HG03060 (cell line): Measurements from ENCODE around the gene TEDDM1.
"Not testable (repeated sequence)": the region's sequence is repeated elsewhere in the genome, so short reads cannot be mapped to it uniquely, and the experiment has no call there.

Source experiments
- ATAC-seq: cut with Tn5 transposase; IDR thresholded peaks from one replicate; pipeline ENCODE4 v1.9.1; 2021; ENCODE audit warnings: low read depth, moderate number of reproducible peaks; ENCODE audit not compliant: unreplicated experiment

Gene TEDDM1

DNA sequence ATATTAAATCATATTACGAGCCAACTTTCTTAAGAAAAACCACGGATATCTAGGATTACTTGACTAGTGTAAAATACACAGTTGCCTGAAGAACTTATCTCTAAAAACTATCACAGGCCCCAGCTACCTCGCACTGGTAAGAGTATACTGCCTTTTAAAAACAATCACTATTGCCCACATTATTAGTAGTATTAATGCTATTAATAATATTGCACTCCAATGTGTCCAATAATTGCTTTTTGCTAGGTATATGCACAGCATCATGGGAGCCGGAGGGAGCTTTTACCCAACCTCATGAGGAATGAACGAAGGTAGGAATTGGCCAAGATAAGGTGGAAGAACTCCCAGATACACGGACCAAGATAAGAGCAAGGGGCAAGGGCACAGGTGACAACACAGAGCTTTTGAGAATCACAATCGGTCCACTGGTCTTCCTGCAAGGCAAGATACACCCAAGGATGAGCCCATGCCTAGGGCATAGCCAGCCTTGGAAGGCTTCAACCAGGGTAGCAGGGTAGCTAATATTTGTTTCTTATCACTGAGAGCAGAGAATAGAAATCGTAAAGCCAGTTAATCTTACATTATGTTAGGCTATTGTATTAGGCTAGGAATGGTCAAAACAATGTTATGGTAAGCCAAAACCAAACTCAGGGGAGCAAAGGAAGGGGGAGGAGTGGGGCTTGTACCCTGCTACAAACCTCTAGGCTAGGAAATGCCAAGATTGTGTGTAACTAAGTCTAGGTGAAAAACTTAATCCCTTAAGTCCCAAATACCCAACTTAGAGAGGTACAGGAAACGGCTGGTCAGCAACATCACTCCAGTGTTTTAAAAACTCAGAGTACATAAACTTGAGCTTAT is 18.3 kb downstream of the TEDDM1 start:
- no peak for ATAC-seq

DNA sequence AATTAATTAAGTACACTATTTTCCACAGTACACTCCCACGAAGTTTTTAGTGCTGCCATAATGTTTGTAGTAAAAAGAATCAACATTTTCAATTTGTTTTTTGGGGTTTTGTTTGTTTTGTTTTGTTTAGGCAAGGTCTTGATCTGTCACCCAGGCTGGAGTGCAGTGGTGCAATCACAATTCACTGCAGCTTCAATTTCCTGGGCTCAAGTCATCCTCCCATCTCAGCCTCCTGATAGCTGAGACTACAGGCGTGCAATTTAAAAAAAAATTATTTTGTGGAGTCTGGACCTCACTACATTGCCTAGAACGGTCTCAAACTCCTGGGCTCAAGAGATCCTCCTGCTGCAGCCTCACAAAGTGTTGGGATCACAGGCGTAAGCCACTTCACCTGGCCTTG is 20.3 kb downstream of the TEDDM1 start:
- no peak for ATAC-seq

DNA sequence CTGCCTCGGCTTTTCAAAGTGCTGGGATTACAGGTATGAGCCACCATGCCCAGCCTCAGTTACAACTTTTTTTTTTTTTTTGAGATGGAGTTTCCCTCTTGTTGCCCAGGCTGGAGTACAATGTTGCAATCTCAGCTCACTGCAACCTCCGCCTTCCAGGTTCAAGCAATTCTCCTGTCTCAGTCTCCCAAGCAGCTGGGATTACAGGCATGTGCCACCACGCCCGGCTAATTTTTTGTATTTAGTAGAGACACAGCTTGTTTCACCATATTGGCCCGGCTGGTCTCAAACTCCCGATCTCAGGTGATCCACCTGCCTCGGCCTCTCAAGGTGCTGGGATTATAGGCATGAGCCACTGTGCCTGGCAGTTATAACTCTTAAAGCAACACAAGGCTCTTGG is 20.7 kb downstream of the TEDDM1 start:
- not testable (repeated sequence) for ATAC-seq

DNA sequence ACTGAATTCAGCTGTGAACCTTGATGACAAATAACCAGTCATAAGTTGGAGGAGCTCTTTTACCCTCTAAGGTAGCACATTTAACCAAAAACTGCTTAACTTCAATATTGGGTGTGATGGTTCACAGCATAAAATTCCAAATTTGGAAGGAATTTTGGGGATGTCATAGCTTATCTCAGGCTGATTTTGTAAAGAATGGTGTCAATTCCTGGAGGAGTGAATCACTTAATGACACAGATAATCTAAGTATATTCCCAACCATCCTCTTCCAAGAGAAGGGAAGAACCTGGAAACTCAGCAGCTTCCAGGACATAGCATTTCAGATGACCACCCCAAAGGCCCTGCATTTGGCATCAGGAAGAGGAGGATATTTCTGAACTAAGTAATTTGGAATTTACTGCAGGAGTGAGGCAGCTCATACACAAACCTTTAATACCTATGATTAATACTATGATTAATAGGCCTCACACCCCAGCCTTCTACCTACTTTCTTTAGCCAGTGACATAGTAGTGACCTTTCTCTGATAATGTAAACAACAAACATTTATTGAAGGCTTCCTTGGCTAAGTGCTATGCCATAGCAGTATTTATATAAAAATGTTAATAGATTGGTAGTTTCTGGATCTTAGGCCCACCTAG is 23.4 kb downstream of the TEDDM1 start:
- ATAC-seq = no peak

DNA sequence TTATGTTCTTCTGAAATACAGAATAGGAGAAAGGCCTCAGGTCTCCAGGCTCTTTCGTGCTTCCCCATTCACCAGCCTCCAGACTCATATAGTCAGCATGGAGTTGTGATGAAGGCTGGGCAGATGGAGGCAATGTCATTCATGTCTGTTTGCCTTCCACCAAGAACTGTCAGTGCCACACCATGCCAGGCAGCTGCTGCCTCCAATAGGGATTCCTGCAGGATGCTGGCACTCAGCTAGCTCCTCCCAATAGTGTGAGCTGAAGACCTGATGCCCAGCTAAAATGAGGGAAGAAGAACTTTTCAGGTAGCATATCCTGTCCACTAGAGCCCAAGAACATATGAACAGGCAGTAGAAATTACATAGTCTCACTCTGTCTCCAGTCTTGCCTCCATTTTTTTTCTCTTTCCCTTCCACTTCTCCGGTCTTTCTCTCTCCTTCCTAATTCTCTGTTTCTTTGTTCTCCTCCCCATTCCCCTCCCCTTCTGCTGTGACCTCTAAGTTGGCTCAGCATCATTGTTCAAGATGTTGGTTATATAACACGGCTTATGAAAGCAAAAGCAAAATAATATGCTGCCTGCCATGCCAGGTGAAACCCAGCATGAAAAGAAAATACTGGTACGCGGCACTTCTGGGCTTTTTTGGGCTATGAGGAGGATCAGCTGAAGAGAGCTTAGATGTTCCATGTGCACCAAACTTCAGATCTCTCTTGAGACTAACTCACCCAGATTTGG is 26.2 kb downstream of the TEDDM1 start:
- ATAC-seq = no peak

DNA sequence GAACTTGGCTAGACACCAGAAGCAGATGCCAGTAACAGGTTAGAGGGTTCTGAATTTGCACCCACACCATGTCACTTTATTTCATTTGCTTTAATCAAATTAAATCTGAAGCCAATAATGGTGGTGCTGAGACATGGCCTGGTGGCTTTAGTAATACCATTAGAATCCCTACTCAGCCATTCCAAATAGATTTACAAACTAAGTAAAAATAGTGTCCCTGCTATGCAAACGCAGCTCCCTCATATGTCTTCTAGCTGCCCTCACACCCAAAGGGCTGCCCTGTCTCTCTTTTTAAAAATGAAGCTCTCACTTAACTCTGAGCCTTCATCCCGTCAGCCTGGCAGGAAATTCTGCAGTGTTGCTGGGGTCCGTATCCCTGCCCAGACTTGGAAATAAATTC is 29.9 kb downstream of the TEDDM1 start:
- ATAC-seq = no peak

DNA sequence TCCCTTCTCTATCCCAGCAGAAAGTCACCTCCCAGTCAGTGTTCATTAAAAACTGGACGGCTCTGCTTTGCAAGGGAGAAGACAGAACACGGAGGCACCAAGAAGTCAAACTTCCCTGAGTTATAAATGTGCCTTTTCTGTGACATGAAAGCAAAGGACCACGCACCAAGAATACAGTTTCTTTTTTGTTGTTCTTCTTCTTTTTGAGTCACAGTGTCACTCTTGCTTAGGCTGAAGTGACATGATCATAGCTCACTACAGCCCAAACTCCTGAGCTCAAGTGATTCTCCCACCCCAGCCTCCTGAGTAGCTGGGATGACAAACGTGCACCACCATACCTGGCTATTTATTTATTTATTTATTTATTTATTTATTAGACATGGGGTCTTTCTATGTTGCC is 31.6 kb downstream of the TEDDM1 start:
- no peak for ATAC-seq

DNA sequence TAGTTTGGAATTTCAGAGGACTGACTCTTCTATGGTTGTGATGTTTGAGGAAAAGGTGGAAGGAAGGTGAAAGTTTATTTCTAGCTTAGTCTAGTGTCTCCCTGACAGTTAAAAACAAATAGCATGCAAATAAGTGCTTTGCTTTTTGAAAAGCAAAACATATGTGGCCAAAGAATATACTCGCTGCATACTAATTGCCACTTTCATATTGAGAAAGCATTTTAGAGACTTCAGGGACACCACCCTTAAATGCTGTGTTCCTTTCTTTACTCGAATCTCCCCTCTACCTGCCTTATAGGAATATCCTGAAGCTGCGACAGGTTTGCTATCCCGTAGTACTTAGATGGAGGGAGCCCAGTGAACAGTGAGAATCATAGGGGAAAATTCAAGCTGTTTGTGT is 32.1 kb downstream of the TEDDM1 start:
- no peak for ATAC-seq

DNA sequence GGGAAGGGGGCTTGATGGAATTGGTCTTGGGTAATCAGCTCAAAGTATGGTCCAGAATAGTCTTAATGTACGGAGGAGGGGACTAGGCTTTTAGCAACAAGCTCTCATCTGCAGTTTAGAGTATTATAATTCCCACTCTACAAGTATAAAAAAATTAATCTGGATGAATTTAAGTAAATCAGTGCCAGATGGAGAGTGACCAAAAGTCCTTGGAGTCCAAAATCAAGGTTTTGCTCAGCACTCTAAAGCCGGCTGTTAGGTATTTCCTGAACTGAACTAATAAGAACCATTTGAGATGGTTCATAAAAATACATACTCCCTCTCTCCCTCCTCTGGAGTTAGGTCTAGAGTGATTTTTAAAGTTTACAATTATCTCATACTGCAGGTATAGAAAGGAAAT is 32.5 kb downstream of the TEDDM1 start:
- ATAC-seq = no peak

DNA sequence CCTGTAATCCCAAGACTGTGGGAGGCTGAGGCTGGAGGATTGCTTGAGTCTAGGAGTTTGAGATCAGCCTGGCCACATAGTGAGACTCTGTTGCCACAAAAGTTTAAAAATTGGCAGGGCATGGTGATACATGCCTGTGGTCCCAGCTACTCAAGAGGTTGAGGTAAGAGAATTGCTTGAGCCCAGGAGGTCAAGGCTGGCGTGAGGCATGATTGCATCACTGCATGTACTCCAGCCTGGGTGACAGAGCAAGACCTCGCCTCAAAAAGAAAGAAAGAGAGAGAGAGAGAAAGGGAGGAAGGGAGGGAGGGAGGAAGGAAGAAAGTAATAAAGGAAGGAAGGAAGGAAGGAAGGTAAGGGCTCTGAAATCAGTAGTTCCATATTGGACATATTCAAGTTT is 33.9 kb downstream of the TEDDM1 start:
- no peak for ATAC-seq

DNA sequence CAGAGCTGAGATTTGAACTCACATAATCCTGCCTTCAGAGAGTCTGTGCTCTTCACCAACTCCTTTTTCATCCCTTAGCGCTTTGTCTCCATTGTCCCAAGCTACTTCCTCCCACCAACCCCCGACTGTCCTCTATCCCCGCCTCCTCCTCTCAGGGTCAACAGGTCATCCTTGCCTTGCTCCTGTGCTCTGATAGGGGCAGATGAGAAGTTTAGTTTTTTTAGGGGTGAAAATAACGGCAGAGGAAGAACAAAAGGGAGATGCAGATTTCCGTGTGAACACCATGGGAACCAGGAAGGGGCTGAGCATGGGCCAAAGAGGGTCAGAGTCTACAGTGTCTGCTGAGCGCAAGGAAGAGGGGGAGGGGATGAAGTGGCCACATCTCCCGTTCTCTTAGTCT is 40.8 kb downstream of the TEDDM1 start:
- no peak for ATAC-seq

DNA sequence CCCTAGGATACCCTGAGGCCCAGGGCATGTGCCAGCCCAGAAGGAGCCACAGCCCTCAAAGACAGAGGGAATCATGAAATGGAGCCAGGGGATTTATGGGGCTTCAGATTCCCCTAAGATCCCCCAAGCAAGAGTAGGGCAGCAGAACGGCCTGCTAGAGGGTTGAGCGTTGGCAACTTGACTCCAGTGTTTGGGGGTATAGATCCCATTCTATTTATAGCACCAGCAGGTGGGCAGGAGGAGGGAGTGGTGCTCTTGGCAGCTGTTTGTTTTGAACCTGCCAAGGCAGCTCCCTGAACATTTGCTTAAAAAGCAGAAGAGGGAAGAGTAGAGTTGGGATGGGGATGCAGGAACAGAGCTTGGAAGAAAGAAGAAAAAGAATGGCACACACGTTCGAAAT is 42.6 kb downstream of the TEDDM1 start:
- ATAC-seq = no peak

DNA sequence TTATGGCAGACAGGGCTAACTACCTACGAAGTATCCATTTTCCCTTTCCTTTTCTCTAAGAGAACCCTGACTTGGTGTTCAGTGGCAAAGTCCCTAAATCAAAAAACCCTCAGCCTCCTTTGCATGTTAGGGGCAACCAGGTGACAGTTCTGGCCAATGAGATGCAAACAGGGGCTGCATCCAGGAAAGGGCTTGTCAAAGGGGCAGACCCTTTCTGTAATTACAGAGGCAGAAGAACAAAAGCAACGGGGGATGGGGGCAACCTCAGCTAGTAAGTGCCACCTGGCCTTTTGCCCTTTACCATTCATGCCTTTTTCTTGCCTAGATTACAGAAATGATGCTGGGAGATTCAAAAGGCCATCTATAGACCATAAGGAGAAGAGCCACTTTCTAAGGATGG is 43.3 kb downstream of the TEDDM1 start:
- no peak for ATAC-seq

DNA sequence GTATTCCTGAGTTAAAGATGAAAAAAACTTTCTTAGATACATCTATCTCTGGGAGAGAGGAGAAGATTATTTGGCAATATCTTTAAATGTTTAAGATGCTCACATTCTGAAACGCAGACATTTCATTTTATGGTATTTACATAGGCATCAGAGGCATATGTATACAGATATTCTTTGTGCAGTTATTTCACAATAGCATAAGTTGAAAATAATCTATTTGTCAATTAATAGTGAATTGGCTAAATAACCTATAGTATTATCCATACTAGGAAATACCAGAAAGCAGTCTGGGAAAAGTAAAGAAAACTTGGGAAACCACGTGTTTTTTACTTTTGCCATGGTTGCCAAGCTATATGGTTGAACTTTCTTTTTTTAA is 44.8 kb downstream of the TEDDM1 start:
- no peak for ATAC-seq

DNA sequence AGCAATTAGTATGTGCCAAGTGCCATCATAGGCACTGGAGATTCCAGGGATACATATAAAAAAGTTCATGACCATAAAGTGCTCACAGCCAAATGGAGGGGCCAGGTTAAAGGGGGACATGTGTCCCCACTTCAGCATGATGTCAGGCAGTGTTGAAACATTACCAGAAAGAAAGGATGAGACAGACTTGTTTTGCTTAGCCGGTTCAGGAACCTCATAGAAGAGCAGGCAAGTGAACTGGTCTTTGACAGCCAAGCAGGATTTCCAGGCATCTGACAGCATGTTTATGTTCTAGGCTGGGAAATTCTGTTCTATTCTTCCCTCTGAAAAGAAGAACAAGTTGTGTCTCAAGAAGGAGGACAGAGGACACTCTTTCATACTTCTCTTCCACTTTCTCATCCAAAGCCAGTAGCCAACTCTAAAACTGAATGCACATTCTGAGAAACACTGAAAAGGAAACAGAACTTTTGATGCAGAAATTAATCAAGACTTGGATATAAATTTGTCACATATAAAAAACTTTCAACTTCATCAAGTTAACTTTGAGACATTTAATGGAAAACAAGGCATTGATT is 48.6 kb downstream of the TEDDM1 start:
- ATAC-seq = no peak

DNA sequence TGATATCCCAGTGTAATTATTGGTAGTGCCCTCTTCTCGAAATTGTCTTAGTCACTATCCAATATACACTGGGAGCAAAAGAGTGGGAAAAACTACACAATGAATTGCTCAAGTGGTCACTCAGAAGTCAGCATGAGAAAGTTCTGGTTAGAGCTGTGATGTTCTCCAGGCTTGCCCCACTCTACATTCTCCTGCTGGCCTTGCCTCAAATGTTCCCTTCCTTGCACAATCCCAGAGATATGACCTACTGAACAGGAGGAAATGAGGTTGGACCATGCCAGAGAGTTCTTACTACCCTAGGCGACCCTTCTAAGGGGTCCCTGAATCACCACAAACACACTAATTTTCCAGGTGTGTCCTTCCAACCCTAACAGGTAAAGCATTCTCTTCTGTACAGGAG is 49.6 kb downstream of the TEDDM1 start:
- no peak for ATAC-seq

DNA sequence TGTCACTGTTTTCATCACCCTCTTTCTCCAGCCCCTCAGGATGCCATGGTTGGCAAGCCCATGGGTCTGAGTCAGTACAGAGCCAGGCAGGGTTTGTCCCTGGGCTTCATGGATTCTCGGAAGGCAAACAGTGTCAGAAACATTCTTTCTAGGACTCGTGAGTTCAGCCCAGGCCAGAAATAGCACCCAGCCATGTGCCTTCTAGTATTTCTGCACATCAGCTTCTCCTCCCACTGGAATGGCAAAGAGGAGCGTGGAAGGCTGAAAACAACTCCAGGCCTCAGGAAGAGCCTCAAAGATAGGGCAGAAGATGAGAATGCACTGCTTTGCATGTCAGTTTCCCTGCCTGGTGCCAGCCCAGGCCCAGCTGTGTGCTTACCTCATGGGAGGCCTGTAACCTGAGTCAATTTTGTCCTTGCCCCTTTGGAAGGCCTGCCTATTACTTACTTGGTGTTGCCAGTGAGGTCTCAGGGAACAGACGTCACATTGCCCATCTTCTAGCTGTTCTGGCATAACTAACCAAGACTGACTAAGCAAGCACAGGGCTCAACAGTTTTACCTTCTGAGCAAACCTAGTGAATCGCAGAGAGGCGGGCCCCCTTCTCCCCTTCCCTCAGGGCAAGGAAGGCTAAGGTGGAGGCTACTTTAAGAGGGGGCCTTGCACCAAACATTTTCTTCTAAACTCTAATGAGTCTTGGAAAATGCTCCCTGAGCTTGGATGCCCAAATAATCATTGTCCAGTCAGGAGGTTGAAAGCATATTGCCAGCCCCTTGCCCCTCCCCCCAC is 51.3 kb downstream of the TEDDM1 start:
- ATAC-seq = no peak
